PC-3 (cell line): ENCODE data around the gene PABPN1L. TPM values are rescaled to one million over a fixed set of nuclear protein-coding genes. Genes with fewer than 3 reads are reported as not detected.

ENCODE experiments used
- ATAC-seq: fragments of 200-7000 bp; cut with Tn5 transposase; 2 replicates; pipeline ENCODE4 v1.9.1; 2020; ENCODE audit warnings: mild to moderate bottlenecking, moderate library complexity
- BruUV-seq: library from RNA; stranded (reverse); fragments of 400-500 nt; replicated peaks from 2 replicates; lab custom pipeline; 2021; lab: Mats Ljungman, UMichigan
- CTCF ChIA-PET: fragments of 300-600 bp; sonication (Branson Sonifier 250); formaldehyde crosslinking; loops from one replicate; lab custom pipeline; 2022; ENCODE audit warnings: antibody characterized with exemption; lab: Charles Lee
- POLR2A ChIA-PET: fragments of 300-600 bp; sonication (Branson Sonifier 250); formaldehyde crosslinking; loops from one replicate; lab custom pipeline; 2022; ENCODE audit warnings: antibody characterized with exemption; ENCODE audit not compliant: unreplicated experiment; lab: Charles Lee
- DNase-seq: peaks from one replicate; pipeline ENCODE4 v3.0.0-alpha.2; 2015
- H2AFZ ChIP-seq: fragments of 300-600 bp; sonication (generic); 2 replicates; pipeline ENCODE4 v1.6.0; 2016; ENCODE audit warnings: antibody characterized with exemption, low read length
- H3F3A ChIP-seq: fragments of 300-600 bp; sonication (generic); one replicate; pipeline ENCODE4 v1.6.0; 2017; ENCODE audit warnings: antibody characterized with exemption, low read length, control low read depth, mild to moderate bottlenecking; ENCODE audit not compliant: unreplicated experiment
- H3K27ac ChIP-seq: fragments of 300-600 bp; sonication (generic); 2 replicates; pipeline ENCODE4 v1.5.1; 2016; ENCODE audit warnings: mild to moderate bottlenecking, low read length
- H3K27me3 ChIP-seq: fragments of 300-600 bp; sonication (generic); 2 replicates; pipeline ENCODE4 v1.6.1; 2016; ENCODE audit warnings: low read length, mixed read lengths
- H3K36me3 ChIP-seq: fragments of 300-600 bp; sonication (generic); 2 replicates; pipeline ENCODE4 v1.6.1; 2016; ENCODE audit warnings: low read depth, mixed run types, low read length, mixed read lengths
- H3K4me1 ChIP-seq: fragments of 300-600 bp; sonication (generic); 2 replicates; pipeline ENCODE4 v1.5.1; 2016; ENCODE audit warnings: low read length; ENCODE audit not compliant: insufficient read depth
- H3K4me2 ChIP-seq: fragments of 300-600 bp; sonication (generic); 2 replicates; pipeline ENCODE4 v1.6.0; 2016; ENCODE audit warnings: low read length
- H3K4me3 ChIP-seq: fragments of 300-600 bp; sonication (generic); 2 replicates; pipeline ENCODE4 v1.5.1; 2016; ENCODE audit warnings: mild to moderate bottlenecking, low read length, mixed read lengths
- H3K79me2 ChIP-seq: fragments of 300-600 bp; sonication (generic); 2 replicates; pipeline ENCODE4 v1.6.1; 2017; ENCODE audit warnings: low read length, mixed read lengths
- H3K9ac ChIP-seq: fragments of 300-600 bp; sonication (generic); 2 replicates; pipeline ENCODE4 v1.6.0; 2016; ENCODE audit warnings: mild to moderate bottlenecking, low read length
- H3K9me2 ChIP-seq: fragments of 300-600 bp; sonication (generic); replicated peaks from 2 replicates; pipeline ENCODE4 v1.6.1; 2016; ENCODE audit warnings: mixed run types, low read length, mixed read lengths
- H3K9me3 ChIP-seq: fragments of 300-600 bp; sonication (generic); 2 replicates; pipeline ENCODE4 v1.6.1; 2016; ENCODE audit warnings: low read length, mixed read lengths
- H4K20me1 ChIP-seq: fragments of 300-600 bp; sonication (generic); 2 replicates; pipeline ENCODE4 v1.6.1; 2016; ENCODE audit warnings: low read length, mixed read lengths
- EZH2 ChIP-seq: fragments of 300-600 bp; sonication (generic); IDR thresholded peaks from one replicate; pipeline ENCODE4 v1.6.1; 2017; ENCODE audit warnings: antibody characterized with exemption, mild to moderate bottlenecking, low read length; ENCODE audit not compliant: unreplicated experiment
- EZH2phosphoT487 ChIP-seq: fragments of 300-600 bp; sonication (generic); IDR thresholded peaks from 2 replicates; pipeline ENCODE4 v1.6.1; 2018; ENCODE audit warnings: mild to moderate bottlenecking, antibody characterized with exemption, low read length, borderline replicate concordance
- intact Hi-C: fragments of 100-400 bp; cut with micrococcal nuclease; formaldehyde crosslinking; loops from 2 replicates; pipeline ENCODE4 v1.9.0; 2023
- total RNA-seq: library from RNA; depleted of rRNA; stranded (reverse); fragments of >200 nt; gene quantifications from 2 replicates; pipeline ENCODE4 v1.2.3, GENCODE V29; 2014
- TF ChIP-seq, protein P1 (sequence below): fragments of 300-600 bp; sonication (generic); conservative IDR thresholded peaks from 2 replicates; pipeline ENCODE4 v1.5.1; 2017; ENCODE audit warnings: antibody characterized with exemption, low read depth, mild to moderate bottlenecking, low read length

Gene PABPN1L
- total RNA-seq, 1 experiment from 2014 or later, result not detected

GRCh38 chr16:88831838-88832237, 34.6 kb downstream of the PABPN1L start:
- peak; percentile 75 for ATAC-seq

GRCh38 chr16:88830783-88831182, 35.7 kb downstream of the PABPN1L start:
- H3K36me3 ChIP-seq, result no peaks in the 10 kb centered on the region
- no peak overlapping the region for H3K4me2 ChIP-seq
- no peak overlapping the region for H2AFZ ChIP-seq
- H3K9me3 ChIP-seq, result no peaks in the 10 kb centered on the region
- intact Hi-C loops, result no loop called here
- H3F3A ChIP-seq, result no peaks in the 10 kb centered on the region
- no peaks in the 10 kb centered on the region for H4K20me1 ChIP-seq
- TF ChIP-seq, protein P1, sequence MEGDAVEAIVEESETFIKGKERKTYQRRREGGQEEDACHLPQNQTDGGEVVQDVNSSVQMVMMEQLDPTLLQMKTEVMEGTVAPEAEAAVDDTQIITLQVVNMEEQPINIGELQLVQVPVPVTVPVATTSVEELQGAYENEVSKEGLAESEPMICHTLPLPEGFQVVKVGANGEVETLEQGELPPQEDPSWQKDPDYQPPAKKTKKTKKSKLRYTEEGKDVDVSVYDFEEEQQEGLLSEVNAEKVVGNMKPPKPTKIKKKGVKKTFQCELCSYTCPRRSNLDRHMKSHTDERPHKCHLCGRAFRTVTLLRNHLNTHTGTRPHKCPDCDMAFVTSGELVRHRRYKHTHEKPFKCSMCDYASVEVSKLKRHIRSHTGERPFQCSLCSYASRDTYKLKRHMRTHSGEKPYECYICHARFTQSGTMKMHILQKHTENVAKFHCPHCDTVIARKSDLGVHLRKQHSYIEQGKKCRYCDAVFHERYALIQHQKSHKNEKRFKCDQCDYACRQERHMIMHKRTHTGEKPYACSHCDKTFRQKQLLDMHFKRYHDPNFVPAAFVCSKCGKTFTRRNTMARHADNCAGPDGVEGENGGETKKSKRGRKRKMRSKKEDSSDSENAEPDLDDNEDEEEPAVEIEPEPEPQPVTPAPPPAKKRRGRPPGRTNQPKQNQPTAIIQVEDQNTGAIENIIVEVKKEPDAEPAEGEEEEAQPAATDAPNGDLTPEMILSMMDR, result no peak
- no peak for TF ChIP-seq EZH2phosphoT487
- TF ChIP-seq EZH2, result no peak
- no peaks in the 10 kb centered on the region for H3K27me3 ChIP-seq
- no peak for ATAC-seq
- H3K79me2 ChIP-seq, result no peaks in the 10 kb centered on the region
- H3K9ac ChIP-seq, result no peak overlapping the region
- no peaks in the 10 kb centered on the region for H3K9me2 ChIP-seq
- no peak overlapping the region for H3K4me3 ChIP-seq
- CTCF ChIA-PET, result no interaction called here
- BruUV-seq, result no TSS peak
- no peak overlapping the region for H3K27ac ChIP-seq
- no peak for DNase-seq
- no peaks in the 10 kb centered on the region for H3K4me1 ChIP-seq
- POLR2A ChIA-PET, result no interaction called here

More at GRCh38 chr16:88831838-88832237, 34.6 kb downstream of the PABPN1L start:
- no peak for DNase-seq
- Histone ChIP-seq H2AFZ (no peak overlapping the region), H3K4me2 (no peak overlapping the region), H3K4me1 (no peaks in the 10 kb centered on the region), H4K20me1 (no peaks in the 10 kb centered on the region), H3K36me3 (no peaks in the 10 kb centered on the region), H3K9me3 (no peaks in the 10 kb centered on the region), H3K27me3 (no peaks in the 10 kb centered on the region), H3K9ac (no peak overlapping the region), H3K79me2 (no peaks in the 10 kb centered on the region), H3F3A (no peaks in the 10 kb centered on the region), H3K27ac (no peak overlapping the region), H3K4me3 (no peak overlapping the region), H3K9me2 (no peaks in the 10 kb centered on the region)
- no TSS peak for BruUV-seq
- POLR2A ChIA-PET, result no interaction called here
- no peak for TF ChIP-seq EZH2phosphoT487
- TF ChIP-seq, protein P1, result no peak
- TF ChIP-seq EZH2, result no peak
- intact Hi-C loops, result no loop called here
- CTCF ChIA-PET, result no interaction called here

- intact Hi-C loops, result no loop called here
- TF ChIP-seq, protein P1, result no peak
- TF ChIP-seq EZH2phosphoT487 (no peak), EZH2 (no peak)
- Histone ChIP-seq H3K4me2 (no peak overlapping the region), H3K27me3 (no peaks in the 10 kb centered on the region), H3F3A (no peaks in the 10 kb centered on the region), H3K4me3 (no peak overlapping the region), H4K20me1 (no peaks in the 10 kb centered on the region), H3K36me3 (no peaks in the 10 kb centered on the region), H3K9ac (no peak overlapping the region), H3K27ac (no peak overlapping the region), H3K4me1 (no peaks in the 10 kb centered on the region), H3K9me2 (no peaks in the 10 kb centered on the region), H2AFZ (no peak overlapping the region), H3K9me3 (no peaks in the 10 kb centered on the region), H3K79me2 (no peaks in the 10 kb centered on the region)
- ChIA-PET POLR2A (no interaction called here), CTCF (no interaction called here)
- BruUV-seq, result no TSS peak
- ATAC-seq (no peak), DNase-seq (no peak)
Measured at GRCh38 chr16:88830258-88830657, 36.2 kb downstream of the PABPN1L start.
